Measurements from ENCODE around the gene FBXL7. TPM values are rescaled to one million over a fixed set of nuclear protein-coding genes. Genes with fewer than 3 reads are reported as not detected.
A peak's percentile ranks its signal among the peaks of the same experiment; 100 is the strongest.

The FBXL7 gene
- total and polyA plus RNA-seq, 4 donors, result 0.24 to 1.4 (median 1.2) TPM

DNA sequence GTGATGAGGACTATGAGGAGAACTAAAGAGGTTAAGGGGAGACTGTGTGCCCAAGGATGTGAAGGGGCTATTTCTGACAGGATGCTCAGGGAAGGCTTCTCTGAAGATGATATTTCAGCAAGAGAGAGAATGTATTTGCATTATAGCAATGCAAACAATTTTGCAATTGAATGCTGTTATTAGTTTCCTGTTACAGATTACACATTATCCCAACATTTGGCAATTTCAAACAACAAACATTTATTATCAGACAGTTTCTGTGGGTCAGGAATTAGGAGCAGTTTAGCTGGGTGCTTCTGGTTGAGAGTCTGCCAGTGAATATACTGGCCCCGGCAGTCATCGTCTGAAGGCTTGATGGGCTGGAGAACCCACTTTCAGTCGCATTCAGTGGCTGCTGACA is 451.6 kb downstream of the FBXL7 start:
- H3K27me3 ChIP-seq (ENCODE audit: control insufficient read depth in 4 of 4, insufficient read depth in 4 of 4, low read length in 3 of 4), result no peaks in the 10 kb centered on the region
- no peak overlapping the region for H3K9ac ChIP-seq (ENCODE audit: low read depth in 1 of 2, low read length in 2 of 2)
- H3K9me3 ChIP-seq (ENCODE audit: control insufficient read depth in 4 of 4, low read length in 3 of 4), result no peaks in the 10 kb centered on the region
- 40% methylated on average over 3 of the region's 3 CpGs for WGBS
- TF ChIP-seq HNF4A (conservative IDR thresholded peaks at IDR 0.05), result peak; percentile 8 to 53
- no peak for TF ChIP-seq NR2F2 (IDR thresholded peaks at IDR 0.05)
- TF ChIP-seq YY1 (IDR thresholded peaks at IDR 0.05), result peak; percentile 60
- TF ChIP-seq HNF4G (IDR thresholded peaks at IDR 0.05), result no peak
- TF ChIP-seq MAX (IDR thresholded peaks at IDR 0.05), result peak; percentile 32
- TF ChIP-seq GABPA (IDR thresholded peaks at IDR 0.05 in 1 of 2, conservative IDR thresholded peaks at IDR 0.05 in 1 of 2), result peak in 1 of 2 donors; percentile 52
- TF ChIP-seq TAF1 (conservative IDR thresholded peaks at IDR 0.05), result no peak
- TF ChIP-seq RXRA (IDR thresholded peaks at IDR 0.05), result peak in 1 of 2 donors; percentile 60
- TF ChIP-seq JUND (IDR thresholded peaks at IDR 0.05), result no peak
- TF ChIP-seq FOXA2 (IDR thresholded peaks at IDR 0.05), result peak; percentile 49
- TF ChIP-seq FOXA1 (IDR thresholded peaks at IDR 0.05), result no peak
- TF ChIP-seq, protein P1, sequence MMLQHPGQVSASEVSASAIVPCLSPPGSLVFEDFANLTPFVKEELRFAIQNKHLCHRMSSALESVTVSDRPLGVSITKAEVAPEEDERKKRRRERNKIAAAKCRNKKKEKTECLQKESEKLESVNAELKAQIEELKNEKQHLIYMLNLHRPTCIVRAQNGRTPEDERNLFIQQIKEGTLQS (IDR thresholded peaks at IDR 0.05), result no peak
- no peak for TF ChIP-seq CTCF (IDR thresholded peaks at IDR 0.05; ENCODE audit: low read depth, low read length, missing input control)
- TF ChIP-seq SP1 (IDR thresholded peaks at IDR 0.05), result peak; percentile 47
- TF ChIP-seq, protein P2, sequence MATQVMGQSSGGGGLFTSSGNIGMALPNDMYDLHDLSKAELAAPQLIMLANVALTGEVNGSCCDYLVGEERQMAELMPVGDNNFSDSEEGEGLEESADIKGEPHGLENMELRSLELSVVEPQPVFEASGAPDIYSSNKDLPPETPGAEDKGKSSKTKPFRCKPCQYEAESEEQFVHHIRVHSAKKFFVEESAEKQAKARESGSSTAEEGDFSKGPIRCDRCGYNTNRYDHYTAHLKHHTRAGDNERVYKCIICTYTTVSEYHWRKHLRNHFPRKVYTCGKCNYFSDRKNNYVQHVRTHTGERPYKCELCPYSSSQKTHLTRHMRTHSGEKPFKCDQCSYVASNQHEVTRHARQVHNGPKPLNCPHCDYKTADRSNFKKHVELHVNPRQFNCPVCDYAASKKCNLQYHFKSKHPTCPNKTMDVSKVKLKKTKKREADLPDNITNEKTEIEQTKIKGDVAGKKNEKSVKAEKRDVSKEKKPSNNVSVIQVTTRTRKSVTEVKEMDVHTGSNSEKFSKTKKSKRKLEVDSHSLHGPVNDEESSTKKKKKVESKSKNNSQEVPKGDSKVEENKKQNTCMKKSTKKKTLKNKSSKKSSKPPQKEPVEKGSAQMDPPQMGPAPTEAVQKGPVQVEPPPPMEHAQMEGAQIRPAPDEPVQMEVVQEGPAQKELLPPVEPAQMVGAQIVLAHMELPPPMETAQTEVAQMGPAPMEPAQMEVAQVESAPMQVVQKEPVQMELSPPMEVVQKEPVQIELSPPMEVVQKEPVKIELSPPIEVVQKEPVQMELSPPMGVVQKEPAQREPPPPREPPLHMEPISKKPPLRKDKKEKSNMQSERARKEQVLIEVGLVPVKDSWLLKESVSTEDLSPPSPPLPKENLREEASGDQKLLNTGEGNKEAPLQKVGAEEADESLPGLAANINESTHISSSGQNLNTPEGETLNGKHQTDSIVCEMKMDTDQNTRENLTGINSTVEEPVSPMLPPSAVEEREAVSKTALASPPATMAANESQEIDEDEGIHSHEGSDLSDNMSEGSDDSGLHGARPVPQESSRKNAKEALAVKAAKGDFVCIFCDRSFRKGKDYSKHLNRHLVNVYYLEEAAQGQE (IDR thresholded peaks at IDR 0.05), result no peak
- TF ChIP-seq EGR1 (IDR thresholded peaks at IDR 0.05; ENCODE audit: low read depth in 2 of 2), result no peak
- TF ChIP-seq RAD21 (IDR thresholded peaks at IDR 0.05), result peak; percentile 12 to 22
- TF ChIP-seq, protein P3, sequence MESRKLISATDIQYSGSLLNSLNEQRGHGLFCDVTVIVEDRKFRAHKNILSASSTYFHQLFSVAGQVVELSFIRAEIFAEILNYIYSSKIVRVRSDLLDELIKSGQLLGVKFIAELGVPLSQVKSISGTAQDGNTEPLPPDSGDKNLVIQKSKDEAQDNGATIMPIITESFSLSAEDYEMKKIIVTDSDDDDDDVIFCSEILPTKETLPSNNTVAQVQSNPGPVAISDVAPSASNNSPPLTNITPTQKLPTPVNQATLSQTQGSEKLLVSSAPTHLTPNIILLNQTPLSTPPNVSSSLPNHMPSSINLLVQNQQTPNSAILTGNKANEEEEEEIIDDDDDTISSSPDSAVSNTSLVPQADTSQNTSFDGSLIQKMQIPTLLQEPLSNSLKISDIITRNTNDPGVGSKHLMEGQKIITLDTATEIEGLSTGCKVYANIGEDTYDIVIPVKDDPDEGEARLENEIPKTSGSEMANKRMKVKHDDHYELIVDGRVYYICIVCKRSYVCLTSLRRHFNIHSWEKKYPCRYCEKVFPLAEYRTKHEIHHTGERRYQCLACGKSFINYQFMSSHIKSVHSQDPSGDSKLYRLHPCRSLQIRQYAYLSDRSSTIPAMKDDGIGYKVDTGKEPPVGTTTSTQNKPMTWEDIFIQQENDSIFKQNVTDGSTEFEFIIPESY (IDR thresholded peaks at IDR 0.05), result peak; percentile 59
- no peak for DNase-seq (ENCODE audit: low spot score)
- H3K36me3 ChIP-seq (ENCODE audit: control insufficient read depth in 4 of 4, insufficient read depth in 3 of 4, low read depth in 1 of 4, low read length in 3 of 4), result no peaks in the 10 kb centered on the region
- H3K4me3 ChIP-seq (ENCODE audit: low read depth in 1 of 3, low read length in 3 of 3), result no peak overlapping the region
- peak overlapping the region; percentile 32 to 47 for H3K27ac ChIP-seq (ENCODE audit: low read depth in 1 of 2, low read length in 2 of 2)
- H3K4me1 ChIP-seq (ENCODE audit: control insufficient read depth in 4 of 4, insufficient read depth in 4 of 4, low read length in 3 of 4), result peaks cover 0 to 20% (median 16%) of the 10 kb centered on the region in 4 donors

Data from liver (tissue), 9 donors.